Left lung (tissue), 10 donors: Measurements from ENCODE around the gene ARHGAP21. TPM values are rescaled to one million over a fixed set of nuclear protein-coding genes. Genes with fewer than 3 reads are reported as not detected.
"Not testable (repeated sequence)": the region's sequence is repeated elsewhere in the genome, so short reads cannot be mapped to it uniquely, and the experiment has no call there.

Source experiments
- ATAC-seq: fragments of 200-7000 bp; cut with Tn5 transposase; one replicate; pipeline ENCODE4 v1.9.1; 2020; ENCODE audit warnings: moderate library complexity
- DNase-seq, 4 donors: peaks; one replicate each; pipeline ENCODE4 v3.0.0-alpha.2; 2013 to 2020
- H3K27ac ChIP-seq, 2 donors: fragments of 200-600 bp; sonication (generic) in 1 of 2; one replicate each; pipeline versions ENCODE4 v1.5.0 to v1.8.0; 2020 to 2021
- H3K27me3 ChIP-seq, 2 donors: fragments of 200-600 bp; sonication (generic) in 1 of 2; one replicate each; pipeline versions ENCODE4 v1.5.0 to v1.8.0; 2020 to 2021
- H3K36me3 ChIP-seq, 2 donors: fragments of 200-600 bp; sonication (generic) in 1 of 2; one replicate each; pipeline versions ENCODE4 v1.5.0 to v1.8.0; 2020 to 2021
- H3K4me1 ChIP-seq, 2 donors: fragments of 200-600 bp; one replicate each; pipeline ENCODE4 v1.8.0; 2021
- H3K4me3 ChIP-seq, 2 donors: fragments of 200-600 bp; sonication (generic) in 1 of 2; one replicate each; pipeline versions ENCODE4 v1.5.0 to v1.8.0; 2020 to 2021; ENCODE audit warnings: mild to moderate bottlenecking in 1 of 2
- H3K9me3 ChIP-seq, 2 donors: fragments of 200-600 bp; sonication (generic) in 1 of 2; one replicate each; pipeline versions ENCODE4 v1.5.0 to v1.8.0; 2020 to 2021
- intact Hi-C, 2 donors: fragments of 100-400 bp; cut with DNase I; formaldehyde crosslinking; loops; one replicate each; pipeline versions ENCODE4 v1.11.2 to v1.14.2; 2022
- polyA plus RNA-seq, 6 donors: library from polyadenylated mRNA; unstranded; fragments of 120-200 nt; gene quantifications; one replicate each; pipeline ENCODE4 v1.2.1, GENCODE V29; 2013; ENCODE audit not compliant: insufficient read length in 6 of 6
- total RNA-seq, 2 donors: library from RNA; stranded (reverse); fragmentation: NEBNext Ultra II Directional; extraction: Animal tissue kit (Norgen Biotek cat#: 25700); gene quantifications; one replicate each; pipeline ENCODE4 v1.2.1, GENCODE V29; 2021
- TF ChIP-seq, protein P1 (sequence below), 2 donors: fragments of 200-600 bp; sonication (generic) in 1 of 2; IDR thresholded peaks; one replicate each; pipeline versions ENCODE4 v1.5.0 to v1.8.0; 2021; ENCODE audit warnings: antibody characterized with exemption in 2 of 2
- donor health status: DM: no; HTN: yes; CAD: no.
- donor health status: DM: no; HTN: no; CAD: no.

The ARHGAP21 gene
- total and polyA plus RNA-seq, 8 donors: 74.3 to 155 (median 126) TPM

DNA sequence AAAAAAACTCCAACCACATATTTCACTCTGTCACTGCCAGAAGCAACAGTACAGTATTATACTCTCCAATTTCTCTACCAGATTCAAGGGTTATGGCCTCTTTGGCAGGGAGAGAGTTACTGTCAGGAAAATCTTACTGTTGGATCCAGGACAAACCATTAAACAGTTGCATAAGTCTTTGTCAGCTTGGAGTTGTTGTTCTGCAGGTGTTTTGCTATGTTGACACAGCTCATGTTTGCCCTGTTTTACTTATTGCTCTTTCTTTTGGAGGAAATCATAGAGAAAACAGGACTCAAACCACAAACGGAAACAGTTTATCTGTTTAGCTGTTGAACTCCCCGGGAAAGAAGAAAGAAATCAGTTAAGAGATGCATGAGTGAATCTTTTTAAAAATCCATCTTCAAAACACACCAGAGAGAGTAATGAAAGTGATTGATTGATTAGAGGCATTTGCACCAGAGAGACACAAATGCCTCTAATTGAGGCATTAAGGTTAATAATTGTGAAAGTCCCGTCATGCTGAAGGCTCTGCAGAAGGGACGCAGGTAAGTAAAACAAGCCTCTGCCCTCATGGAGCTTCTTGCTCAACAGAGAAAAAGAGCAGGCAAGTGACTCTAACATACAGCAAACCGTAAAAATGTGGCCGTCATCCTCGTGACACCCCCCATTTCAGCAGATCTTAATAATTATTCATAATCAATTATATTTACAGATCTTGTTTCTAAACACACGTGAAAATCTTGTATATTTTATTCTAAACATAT is 38.7 kb upstream of the ARHGAP21 start:
- TF ChIP-seq, protein P1, sequence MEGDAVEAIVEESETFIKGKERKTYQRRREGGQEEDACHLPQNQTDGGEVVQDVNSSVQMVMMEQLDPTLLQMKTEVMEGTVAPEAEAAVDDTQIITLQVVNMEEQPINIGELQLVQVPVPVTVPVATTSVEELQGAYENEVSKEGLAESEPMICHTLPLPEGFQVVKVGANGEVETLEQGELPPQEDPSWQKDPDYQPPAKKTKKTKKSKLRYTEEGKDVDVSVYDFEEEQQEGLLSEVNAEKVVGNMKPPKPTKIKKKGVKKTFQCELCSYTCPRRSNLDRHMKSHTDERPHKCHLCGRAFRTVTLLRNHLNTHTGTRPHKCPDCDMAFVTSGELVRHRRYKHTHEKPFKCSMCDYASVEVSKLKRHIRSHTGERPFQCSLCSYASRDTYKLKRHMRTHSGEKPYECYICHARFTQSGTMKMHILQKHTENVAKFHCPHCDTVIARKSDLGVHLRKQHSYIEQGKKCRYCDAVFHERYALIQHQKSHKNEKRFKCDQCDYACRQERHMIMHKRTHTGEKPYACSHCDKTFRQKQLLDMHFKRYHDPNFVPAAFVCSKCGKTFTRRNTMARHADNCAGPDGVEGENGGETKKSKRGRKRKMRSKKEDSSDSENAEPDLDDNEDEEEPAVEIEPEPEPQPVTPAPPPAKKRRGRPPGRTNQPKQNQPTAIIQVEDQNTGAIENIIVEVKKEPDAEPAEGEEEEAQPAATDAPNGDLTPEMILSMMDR (IDR thresholded peaks at IDR 0.05): no peak
- no peaks in the 10 kb centered on the region for H3K36me3 ChIP-seq
- H3K9me3 ChIP-seq: peaks cover 0 to 7% of the 10 kb centered on the region in 2 donors
- ATAC-seq (peak; percentile 30), DNase-seq (no peak)
- no peaks in the 10 kb centered on the region for H3K4me1 ChIP-seq
- no peaks in the 10 kb centered on the region for H3K27me3 ChIP-seq
- intact Hi-C loops: no loop called here
- no peak overlapping the region for H3K4me3 ChIP-seq
- no peak overlapping the region for H3K27ac ChIP-seq

DNA sequence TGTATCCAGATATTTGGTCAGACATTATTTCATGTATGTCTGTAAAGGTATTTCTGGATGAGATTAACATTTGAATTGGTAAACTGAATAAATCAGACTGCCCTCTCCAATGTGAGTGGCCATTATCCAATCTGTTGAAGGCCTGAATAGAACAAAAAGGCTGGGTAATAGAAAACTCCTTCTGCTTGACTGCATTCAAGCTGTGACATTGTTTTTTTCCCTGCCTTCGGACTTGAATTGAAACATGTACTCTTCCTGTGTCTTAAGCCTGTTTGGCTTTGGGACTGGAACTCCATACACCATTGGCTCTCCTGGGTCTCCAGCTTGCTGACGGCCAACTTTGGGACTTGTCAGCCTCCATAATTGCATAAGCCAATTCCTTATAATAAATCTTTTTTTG is 36.0 kb upstream of the ARHGAP21 start:
- Histone ChIP-seq H3K36me3 (no peaks in the 10 kb centered on the region), H3K27ac (no peak overlapping the region), H3K4me1 (no peaks in the 10 kb centered on the region), H3K9me3 (no peaks in the 10 kb centered on the region), H3K27me3 (no peaks in the 10 kb centered on the region), H3K4me3 (no peak overlapping the region)
- TF ChIP-seq, protein P1 (IDR thresholded peaks at IDR 0.05): no peak
- DNase-seq (no peak), ATAC-seq (no peak)
- intact Hi-C loops: no loop called here

DNA sequence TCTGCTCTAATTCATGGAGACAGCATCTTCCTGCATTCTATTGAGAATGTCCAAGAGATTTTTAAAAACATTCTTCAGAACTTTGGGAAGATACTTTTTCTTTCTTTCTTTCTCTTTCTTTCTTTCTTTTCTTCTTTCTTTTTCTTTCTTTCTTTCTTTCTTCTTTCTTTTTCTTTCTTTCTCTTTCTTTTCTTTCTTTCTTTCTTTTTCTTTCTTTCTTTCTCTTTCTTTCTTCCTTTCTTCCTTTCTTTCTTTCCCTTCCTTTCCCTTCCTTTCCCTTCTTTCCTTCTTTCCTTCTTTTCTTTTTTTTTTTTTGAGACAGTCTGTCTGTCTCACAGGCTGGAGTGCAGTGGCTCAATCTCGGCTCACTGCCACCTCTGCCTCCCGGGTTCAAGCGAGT is 34.6 kb upstream of the ARHGAP21 start:
- intact Hi-C loops, ATAC-seq, DNase-seq, H3K36me3 ChIP-seq, H3K4me1 ChIP-seq, H3K9me3 ChIP-seq, H3K27ac ChIP-seq, H3K27me3 ChIP-seq, H3K4me3 ChIP-seq: not testable (repeated sequence)

DNA sequence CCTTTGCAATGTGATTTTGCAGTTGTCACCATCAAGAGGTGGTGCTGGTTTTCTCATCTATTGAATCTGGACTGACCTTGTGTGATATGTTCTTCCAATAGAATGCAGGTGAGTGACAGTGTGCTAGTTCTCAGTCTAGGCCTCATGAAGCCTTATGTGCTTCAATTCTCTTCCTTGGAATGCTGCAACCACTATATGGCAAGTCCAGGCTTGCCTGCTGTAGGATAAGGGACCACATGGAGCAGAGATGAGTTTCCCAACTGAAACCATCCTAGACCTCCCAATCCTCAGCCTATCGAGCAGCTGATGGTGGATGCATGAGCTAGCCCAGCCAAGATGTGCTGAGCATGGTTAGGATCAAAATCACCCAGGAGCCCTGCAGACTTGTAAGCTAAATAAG is 32.6 kb upstream of the ARHGAP21 start:
- Histone ChIP-seq H3K27me3 (no peaks in the 10 kb centered on the region), H3K9me3 (no peaks in the 10 kb centered on the region), H3K27ac (no peak overlapping the region), H3K36me3 (no peaks in the 10 kb centered on the region), H3K4me1 (no peaks in the 10 kb centered on the region), H3K4me3 (no peak overlapping the region)
- TF ChIP-seq, protein P1 (IDR thresholded peaks at IDR 0.05): no peak
- intact Hi-C loops: no loop called here
- no peak for DNase-seq
- no peak for ATAC-seq

DNA sequence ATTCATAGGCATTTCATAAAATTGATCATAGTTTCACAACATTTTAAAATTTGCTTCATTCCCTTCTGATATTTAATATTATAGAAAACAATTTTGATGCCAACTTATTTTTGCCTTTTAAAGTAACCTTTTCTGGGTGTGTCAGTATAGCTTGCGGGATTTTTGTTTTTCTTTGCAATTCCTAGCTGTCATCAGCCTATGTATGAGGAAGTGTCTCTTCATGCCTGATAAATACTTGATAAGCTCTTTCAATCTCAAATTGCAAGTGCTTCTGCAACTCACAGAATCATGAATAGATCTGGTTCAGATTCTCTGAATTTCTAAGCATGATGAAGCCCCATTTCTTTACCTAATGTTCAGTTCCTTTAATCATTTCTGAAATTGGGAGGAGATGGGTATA is 28.0 kb upstream of the ARHGAP21 start:
- TF ChIP-seq, protein P1 (IDR thresholded peaks at IDR 0.05): no peak
- Histone ChIP-seq H3K36me3 (no peaks in the 10 kb centered on the region), H3K9me3 (no peaks in the 10 kb centered on the region), H3K27me3 (no peaks in the 10 kb centered on the region), H3K27ac (no peak overlapping the region), H3K4me1 (no peaks in the 10 kb centered on the region), H3K4me3 (no peak overlapping the region)
- ATAC-seq: no peak
- DNase-seq: no peak
- intact Hi-C loops: no loop called here

DNA sequence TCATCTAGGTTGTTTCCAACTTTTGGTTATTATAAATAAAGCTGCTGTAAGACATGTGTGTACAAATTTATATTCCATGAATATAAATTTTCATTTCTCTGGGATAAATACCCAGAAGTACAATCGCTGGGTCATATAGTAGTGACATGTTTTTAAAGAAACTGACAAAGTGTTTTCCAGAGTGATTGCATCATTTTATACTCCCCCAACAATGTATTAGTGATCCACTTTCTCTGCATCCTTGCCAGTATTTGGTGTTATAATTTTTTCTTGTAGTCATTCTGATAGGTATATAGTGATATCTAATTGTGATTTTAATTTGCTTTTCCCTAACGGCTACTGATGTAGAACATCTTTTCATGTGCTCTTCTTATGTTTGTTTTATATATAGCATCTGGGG is 27.0 kb upstream of the ARHGAP21 start:
- ATAC-seq: no peak
- H3K4me3 ChIP-seq: no peak overlapping the region
- TF ChIP-seq, protein P1 (IDR thresholded peaks at IDR 0.05): no peak
- no peaks in the 10 kb centered on the region for H3K9me3 ChIP-seq
- DNase-seq: no peak
- no peak overlapping the region for H3K27ac ChIP-seq
- no peaks in the 10 kb centered on the region for H3K4me1 ChIP-seq
- no peaks in the 10 kb centered on the region for H3K27me3 ChIP-seq
- intact Hi-C loops: no loop called here
- H3K36me3 ChIP-seq: no peaks in the 10 kb centered on the region
